Loucy (cell line): ENCODE data around the gene PALD1.

Experiments used
- H2AFZ ChIP-seq: fragments of 200-600 bp; sonication (generic); 2 replicates; pipeline ENCODE4 v1.6.0; 2016; ENCODE audit warnings: antibody characterized with exemption, mild to moderate bottlenecking, low read length, moderate library complexity
- H3F3A ChIP-seq: fragments of 200-600 bp; 2 replicates; pipeline ENCODE4 v1.6.0; 2016; ENCODE audit warnings: antibody characterized with exemption, low read depth, mild to moderate bottlenecking
- H3K27me3 ChIP-seq: fragments of 200-600 bp; sonication (generic); 2 replicates; pipeline ENCODE4 v1.6.1; 2014; ENCODE audit warnings: low read length, mild to moderate bottlenecking; ENCODE audit not compliant: insufficient read depth, poor library complexity, severe bottlenecking
- H3K36me3 ChIP-seq: fragments of 200-600 bp; sonication (generic); 2 replicates; pipeline ENCODE4 v1.6.1; 2016; ENCODE audit warnings: low read length; ENCODE audit not compliant: insufficient read depth
- H3K4me1 ChIP-seq: fragments of 200-600 bp; sonication (generic); 2 replicates; pipeline ENCODE4 v1.5.1; 2014; ENCODE audit warnings: low read length, mild to moderate bottlenecking; ENCODE audit not compliant: insufficient read depth, poor library complexity, severe bottlenecking
- H3K4me2 ChIP-seq: fragments of 200-600 bp; sonication (generic); 2 replicates; pipeline ENCODE4 v1.6.0; 2014; ENCODE audit warnings: antibody characterized with exemption, low read length, low read depth, mild to moderate bottlenecking; ENCODE audit not compliant: poor library complexity, severe bottlenecking
- H3K4me3 ChIP-seq: fragments of 200-600 bp; sonication (generic); 2 replicates; pipeline ENCODE4 v1.5.1; 2014; ENCODE audit warnings: low read length, mild to moderate bottlenecking, mixed read lengths; ENCODE audit not compliant: poor library complexity, severe bottlenecking
- H3K79me2 ChIP-seq: fragments of 200-600 bp; sonication (generic); 2 replicates; pipeline ENCODE4 v1.6.1; 2014; ENCODE audit warnings: low read length; ENCODE audit not compliant: insufficient read depth
- H3K9ac ChIP-seq: fragments of 200-600 bp; sonication (generic); 2 replicates; pipeline ENCODE4 v1.6.0; 2014; ENCODE audit warnings: mild to moderate bottlenecking, low read depth, low read length, moderate library complexity; ENCODE audit not compliant: poor library complexity, severe bottlenecking
- H3K9me2 ChIP-seq: fragments of 200-600 bp; sonication (generic); replicated peaks from 2 replicates; pipeline ENCODE4 v1.6.1; 2016; ENCODE audit warnings: low read depth, low read length, mixed read lengths
- H3K9me3 ChIP-seq: fragments of 200-600 bp; sonication (generic); 2 replicates; pipeline ENCODE4 v1.6.1; 2014; ENCODE audit warnings: mild to moderate bottlenecking, antibody characterized with exemption, low read length, low read depth; ENCODE audit not compliant: insufficient read depth
- H4K20me1 ChIP-seq: fragments of 200-600 bp; sonication (generic); 2 replicates; pipeline ENCODE4 v1.6.0; 2014; ENCODE audit warnings: antibody characterized with exemption, low read length, mild to moderate bottlenecking; ENCODE audit not compliant: insufficient read depth, poor library complexity, severe bottlenecking
- CTCF ChIP-seq: fragments of 200-600 bp; sonication (generic); conservative IDR thresholded peaks from 2 replicates; pipeline ENCODE4 v1.5.1; 2014; ENCODE audit warnings: mild to moderate bottlenecking, antibody characterized with exemption, low read length
- EZH2phosphoT487 ChIP-seq: fragments of 200-600 bp; IDR thresholded peaks from 2 replicates; pipeline ENCODE4 v1.6.1; 2018; ENCODE audit warnings: antibody characterized with exemption, mild to moderate bottlenecking, moderate library complexity, borderline replicate concordance

PALD1 gene

GRCh38 chr10:70432561-70433263 is 45.9 kb upstream of the PALD1 start:
- H3K9me3 ChIP-seq: no peaks in the 10 kb centered on the region
- peaks cover 9% of the 10 kb centered on the region; the same call in 1 of the 2 replicates for H3K36me3 ChIP-seq
- H3F3A ChIP-seq: no peaks in the 10 kb centered on the region
- no peak overlapping the region for H3K4me3 ChIP-seq
- H3K27me3 ChIP-seq: no peaks in the 10 kb centered on the region
- no peaks in the 10 kb centered on the region for H3K4me1 ChIP-seq
- H3K9ac ChIP-seq: no peak overlapping the region
- H4K20me1 ChIP-seq: no peaks in the 10 kb centered on the region
- H2AFZ ChIP-seq: no peak overlapping the region
- no peak overlapping the region for H3K4me2 ChIP-seq
- no peaks in the 10 kb centered on the region for H3K79me2 ChIP-seq
- H3K9me2 ChIP-seq: no peaks in the 10 kb centered on the region
- TF ChIP-seq CTCF (no peak), EZH2phosphoT487 (no peak)

- TF ChIP-seq CTCF (no peak), EZH2phosphoT487 (no peak)
- H3K36me3 ChIP-seq: no peaks in the 10 kb centered on the region; the same call in 1 of the 2 replicates
- no peak overlapping the region for H3K4me3 ChIP-seq
- H3K4me1 ChIP-seq: no peaks in the 10 kb centered on the region
- H3K9me2 ChIP-seq: no peaks in the 10 kb centered on the region
- H3F3A ChIP-seq: no peaks in the 10 kb centered on the region
- no peaks in the 10 kb centered on the region for H4K20me1 ChIP-seq
- no peaks in the 10 kb centered on the region for H3K27me3 ChIP-seq
- H3K79me2 ChIP-seq: no peaks in the 10 kb centered on the region
- H3K9me3 ChIP-seq: no peaks in the 10 kb centered on the region
- H3K4me2 ChIP-seq: no peak overlapping the region
- no peak overlapping the region for H3K9ac ChIP-seq
- no peak overlapping the region for H2AFZ ChIP-seq
Observed at GRCh38 chr10:70433581-70434280, 44.8 kb upstream of the PALD1 start.

- Histone ChIP-seq H3K9me3 (no peaks in the 10 kb centered on the region), H3K4me3 (no peak overlapping the region), H2AFZ (no peak overlapping the region), H3K27me3 (no peaks in the 10 kb centered on the region), H4K20me1 (no peaks in the 10 kb centered on the region), H3K9ac (no peak overlapping the region), H3K36me3 (no peaks in the 10 kb centered on the region), H3K9me2 (no peaks in the 10 kb centered on the region), H3K79me2 (no peaks in the 10 kb centered on the region), H3F3A (no peaks in the 10 kb centered on the region), H3K4me2 (no peak overlapping the region), H3K4me1 (no peaks in the 10 kb centered on the region)
- TF ChIP-seq CTCF (no peak), EZH2phosphoT487 (no peak)
Observed at GRCh38 chr10:70435241-70436085, 43.1 kb upstream of the PALD1 start.
